GM18858 (cell line): ENCODE data around the gene LCMT1.
A peak's percentile ranks its signal among the peaks of the same experiment; 100 is the strongest.
"Not testable (repeated sequence)": the region's sequence is repeated elsewhere in the genome, so short reads cannot be mapped to it uniquely, and the experiment has no call there.

Experiments used
- ATAC-seq: cut with Tn5 transposase; IDR thresholded peaks from one replicate; pipeline ENCODE4 v1.9.1; 2021; ENCODE audit not compliant: unreplicated experiment

LCMT1 gene

DNA sequence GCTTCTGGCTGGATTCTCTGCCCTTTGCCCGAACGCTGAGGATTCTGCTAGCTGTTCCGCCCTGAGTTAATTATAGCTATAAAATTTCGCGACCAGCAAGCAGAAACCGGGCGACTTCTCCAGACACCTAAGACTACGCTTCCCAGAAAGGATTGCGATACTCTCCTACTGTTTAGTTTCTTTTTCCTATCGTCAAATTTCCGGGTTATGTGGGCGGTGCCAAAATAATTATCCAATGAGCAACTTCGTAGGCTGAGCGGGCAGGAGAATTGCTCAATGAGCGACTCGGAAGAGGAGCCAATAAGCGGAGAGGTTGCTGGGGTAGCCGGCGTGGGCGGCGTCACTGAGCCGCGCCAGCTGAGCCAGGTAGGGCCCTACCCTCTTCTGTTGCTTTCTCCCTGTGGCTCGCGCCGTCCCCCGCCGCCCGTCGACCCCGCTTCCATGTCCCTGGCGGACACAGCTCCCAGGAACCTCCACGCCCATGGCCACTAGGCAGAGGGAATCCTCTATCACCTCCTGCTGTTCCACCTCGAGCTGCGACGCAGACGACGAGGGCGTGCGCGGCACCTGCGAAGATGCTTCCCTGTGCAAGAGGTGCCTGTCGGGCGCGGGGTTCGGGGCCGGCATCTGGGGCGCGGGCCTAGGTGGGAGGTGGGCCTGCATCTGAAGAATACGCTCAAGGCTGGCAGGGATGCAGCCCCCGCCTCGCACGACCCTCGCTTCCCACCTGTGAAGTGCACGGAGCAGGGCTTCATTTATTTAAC lies at the start of gene LCMT1:
Gene LCMT1 (plus strand): TSS at position 340 of the 764 bp plus-strand sequence. CDS start 142 bp downstream, at position 482.
- ATAC-seq = peak; percentile 86

DNA sequence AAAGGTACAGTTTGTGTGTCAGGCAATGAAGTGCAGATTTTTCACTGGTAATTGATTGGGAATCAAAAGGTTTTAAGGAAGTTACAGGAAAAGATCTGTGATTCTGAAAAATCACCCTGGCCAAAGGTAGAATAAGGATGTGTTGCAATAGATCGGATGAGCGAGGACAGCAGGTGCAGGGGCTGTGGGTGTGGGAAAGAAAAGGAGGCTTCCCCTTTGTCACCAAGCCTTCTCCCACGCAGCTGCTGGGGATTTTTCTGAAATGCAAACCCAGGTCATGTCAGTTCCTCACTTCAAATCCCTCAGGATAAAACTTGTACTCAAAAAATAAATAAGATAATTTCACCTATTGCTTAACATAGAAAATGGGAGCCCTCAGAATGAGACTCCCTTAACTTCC lies 48.4 kb upstream of the LCMT1 start:
- no peak for ATAC-seq

DNA sequence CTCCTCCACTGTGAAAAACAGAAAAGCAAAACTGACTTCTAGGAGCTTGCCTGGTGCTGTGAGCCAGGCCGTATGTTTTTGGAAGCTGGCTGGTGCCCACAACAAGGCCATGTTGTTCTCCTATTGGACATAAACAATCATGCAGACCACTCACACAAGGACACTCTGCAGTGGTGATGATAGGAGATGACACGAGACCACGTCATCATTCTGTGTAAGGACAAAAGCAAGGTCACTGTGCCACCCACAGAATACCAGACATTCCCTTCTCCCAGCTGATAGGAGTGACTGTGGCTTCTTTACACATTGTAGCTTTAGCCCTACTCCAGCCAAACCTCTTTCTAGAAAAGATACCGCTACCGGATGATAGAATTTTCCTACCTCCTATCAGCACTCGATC lies 47.7 kb upstream of the LCMT1 start:
- ATAC-seq = no peak

DNA sequence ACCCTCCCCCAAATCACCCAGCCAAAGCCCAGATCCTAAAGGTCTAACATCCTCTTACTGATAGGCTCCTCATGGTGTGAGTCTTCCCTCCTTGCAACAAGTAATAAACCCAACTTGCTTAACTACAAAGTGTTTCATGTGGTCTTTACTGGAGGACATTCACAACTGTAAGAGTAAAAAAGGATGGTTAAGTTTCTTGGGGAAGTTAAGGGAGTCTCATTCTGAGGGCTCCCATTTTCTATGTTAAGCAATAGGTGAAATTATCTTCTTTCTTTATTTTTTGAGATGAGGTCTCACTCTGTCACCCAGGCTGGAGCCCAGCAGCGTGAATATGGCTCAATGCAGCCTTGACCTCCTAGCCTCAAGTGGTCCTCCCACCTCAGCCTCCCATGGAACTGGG lies 47.3 kb upstream of the LCMT1 start:
- ATAC-seq = not testable (repeated sequence)

DNA sequence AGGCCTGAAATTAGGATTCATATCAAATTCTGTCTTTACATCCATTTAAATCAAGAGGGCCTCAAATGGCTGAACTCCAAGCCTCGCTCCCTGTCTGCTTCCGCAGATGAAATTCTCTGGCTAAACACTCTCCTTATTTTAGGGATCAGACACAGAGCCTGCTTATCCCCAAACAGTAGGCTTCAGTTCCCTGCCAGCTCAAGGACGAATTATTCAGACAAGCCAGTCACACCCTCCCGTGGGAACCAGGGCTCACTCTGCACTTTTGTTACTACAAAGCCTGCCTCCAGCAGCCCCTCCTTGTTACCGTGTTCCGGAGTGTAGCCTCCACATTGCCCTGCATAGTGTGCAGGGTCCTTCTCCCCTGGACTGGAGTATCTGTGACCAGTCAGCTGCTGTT lies 46.6 kb upstream of the LCMT1 start:
- ATAC-seq = no peak

DNA sequence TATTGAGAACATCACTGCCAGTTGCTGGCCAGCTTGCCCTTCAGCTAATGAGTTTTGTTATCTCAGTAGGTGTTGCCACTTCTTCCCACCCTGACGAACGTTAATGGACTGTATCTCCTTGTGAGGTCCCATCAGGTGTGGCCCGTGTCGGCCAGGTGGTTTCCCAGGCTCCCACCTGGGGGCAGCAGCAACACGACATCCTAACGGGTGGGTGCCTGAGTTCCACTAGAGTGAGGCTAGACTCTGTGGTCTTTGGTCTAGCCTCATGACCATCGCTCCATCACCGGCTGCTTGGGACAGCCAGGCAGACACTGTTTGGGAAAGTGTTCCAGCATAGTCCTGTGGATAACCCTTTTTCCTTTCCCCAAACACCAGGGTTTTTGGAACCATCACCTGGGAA lies 45.6 kb upstream of the LCMT1 start:
- ATAC-seq = no peak

DNA sequence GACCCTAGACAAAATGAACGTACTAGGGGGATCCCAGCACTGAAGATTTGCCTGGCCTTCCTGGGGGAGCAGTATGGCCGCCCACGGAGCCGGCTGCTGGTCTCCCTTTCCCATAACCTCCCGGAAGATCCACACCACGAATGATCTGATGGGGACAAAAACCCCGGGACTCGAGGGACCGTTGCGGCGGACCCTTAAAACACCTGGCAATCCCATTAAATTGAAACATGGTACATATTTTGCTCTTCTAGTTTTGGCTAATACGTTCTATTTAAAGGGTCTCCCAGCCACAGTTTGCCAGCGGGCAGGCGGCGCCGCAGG lies 45.2 kb upstream of the LCMT1 start:
- no peak for ATAC-seq

- ATAC-seq = peak; percentile 74
These were observed 44.6 kb upstream of the LCMT1 start for GRCh38 chr16:25066747-25067631.

- no peak for ATAC-seq
These were observed 37.7 kb upstream of the LCMT1 start for GRCh38 chr16:25073854-25074253.

- ATAC-seq = no peak
These were observed 33.1 kb upstream of the LCMT1 start for GRCh38 chr16:25078386-25078978.

DNA sequence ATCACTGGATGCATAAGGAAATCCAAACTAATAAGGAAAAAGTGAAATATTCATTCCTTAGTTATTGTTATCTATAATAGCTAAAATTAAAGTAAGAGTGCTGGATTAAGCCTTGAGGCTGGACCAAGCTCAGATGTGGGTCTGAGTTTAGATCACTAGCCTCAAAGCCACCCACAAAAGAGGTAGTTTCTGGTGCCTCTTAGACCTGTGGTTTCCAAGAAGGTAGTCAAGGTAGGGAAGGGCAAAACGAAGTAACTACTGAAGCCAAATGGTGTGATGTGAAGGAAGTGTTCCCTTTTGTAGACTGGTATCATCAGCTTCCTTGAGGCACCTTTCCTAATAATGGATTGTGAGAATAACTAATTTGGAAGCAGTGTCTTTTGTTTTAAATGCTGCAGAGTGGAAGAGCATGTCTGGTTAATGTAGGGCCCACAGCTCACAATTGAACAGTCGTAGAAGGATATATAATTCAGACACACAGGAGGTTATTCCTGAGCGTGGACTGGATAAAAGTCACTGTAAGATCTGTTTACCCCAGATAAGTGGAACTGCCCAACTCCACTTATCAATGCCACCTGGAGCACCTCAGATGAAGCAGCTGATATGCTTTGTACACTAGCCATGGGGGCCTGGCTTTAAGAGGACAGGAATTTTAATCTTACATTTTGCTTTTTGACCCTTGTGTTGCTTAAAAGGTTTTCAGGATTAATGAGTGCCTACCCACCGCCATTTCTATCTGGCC lies 31.7 kb upstream of the LCMT1 start:
- ATAC-seq = no peak

DNA sequence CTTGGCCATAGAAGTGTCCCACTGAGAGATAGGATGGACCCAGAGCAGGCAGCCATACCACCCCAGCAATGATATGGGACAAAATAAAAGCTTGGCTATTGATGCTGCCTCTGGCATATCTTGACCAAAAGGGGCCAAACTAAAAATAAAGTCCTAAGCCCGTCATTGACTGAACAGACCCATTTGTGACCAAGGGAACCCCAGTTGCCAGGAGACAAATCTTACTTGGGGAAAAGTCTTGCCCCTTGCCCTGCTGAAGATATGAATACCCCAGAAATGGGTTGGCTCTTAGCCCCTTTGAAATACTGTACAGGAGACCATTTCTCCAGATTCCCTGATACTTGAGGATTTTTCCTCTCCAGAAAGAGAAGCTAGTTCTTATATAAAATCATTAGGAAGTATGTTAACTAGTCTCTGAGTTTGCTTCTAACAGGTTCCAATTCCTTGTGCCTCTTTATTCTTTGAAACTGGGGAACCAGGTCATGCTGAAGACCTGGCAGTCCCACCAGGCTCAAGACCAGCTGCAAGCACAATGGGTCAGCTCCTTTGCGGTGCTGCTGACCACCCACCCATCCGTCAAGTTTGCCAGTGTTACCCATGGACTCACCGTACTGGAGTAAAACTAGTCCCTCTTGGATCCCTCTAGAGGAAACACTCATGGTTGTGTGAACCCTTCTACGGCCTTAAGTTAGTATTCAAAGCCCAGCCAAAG lies 31.0 kb upstream of the LCMT1 start:
- ATAC-seq = no peak

DNA sequence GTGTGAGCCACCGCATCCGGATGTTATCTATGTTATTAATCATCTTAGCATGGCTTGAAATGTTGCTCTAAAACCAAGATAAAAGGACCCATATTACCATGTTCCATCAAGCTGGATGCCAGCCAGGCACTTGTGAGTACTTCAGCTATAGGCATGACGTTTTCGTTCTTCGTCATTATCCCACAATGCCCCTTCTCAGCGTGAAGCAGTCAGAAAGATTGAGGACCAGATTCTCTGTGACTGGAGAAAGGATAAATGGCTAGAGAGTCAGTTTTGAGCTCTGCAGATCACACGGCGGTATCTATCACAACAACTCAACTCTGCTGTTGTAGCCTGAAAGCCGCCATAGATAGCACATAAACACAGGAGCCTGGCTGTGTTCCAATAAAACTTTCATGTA lies 29.8 kb upstream of the LCMT1 start:
- no peak for ATAC-seq

GRCh38 chr16:25083065-25083464 lies 28.5 kb upstream of the LCMT1 start:
- no peak for ATAC-seq

- ATAC-seq = no peak
These were observed 27.8 kb upstream of the LCMT1 start for GRCh38 chr16:25083701-25084100.

DNA sequence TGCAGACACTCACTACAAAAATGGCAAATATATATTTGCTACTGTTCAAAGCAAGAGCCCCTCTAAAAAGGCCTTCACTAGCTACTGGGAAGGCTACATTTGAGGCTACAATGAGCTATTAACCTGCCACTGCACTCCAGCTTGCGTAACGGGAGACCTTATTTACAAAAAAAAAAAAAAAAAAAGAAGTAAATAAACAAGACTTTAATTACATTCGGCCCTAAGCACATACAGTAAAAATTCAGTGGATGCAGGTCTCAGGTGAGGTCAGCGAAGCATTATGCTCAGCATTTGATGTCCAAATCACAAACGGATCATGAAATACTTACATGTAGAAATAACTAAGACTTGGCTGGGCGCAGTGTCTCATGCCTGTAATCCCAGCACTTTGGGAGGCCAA lies 26.7 kb upstream of the LCMT1 start:
- no peak for ATAC-seq

DNA sequence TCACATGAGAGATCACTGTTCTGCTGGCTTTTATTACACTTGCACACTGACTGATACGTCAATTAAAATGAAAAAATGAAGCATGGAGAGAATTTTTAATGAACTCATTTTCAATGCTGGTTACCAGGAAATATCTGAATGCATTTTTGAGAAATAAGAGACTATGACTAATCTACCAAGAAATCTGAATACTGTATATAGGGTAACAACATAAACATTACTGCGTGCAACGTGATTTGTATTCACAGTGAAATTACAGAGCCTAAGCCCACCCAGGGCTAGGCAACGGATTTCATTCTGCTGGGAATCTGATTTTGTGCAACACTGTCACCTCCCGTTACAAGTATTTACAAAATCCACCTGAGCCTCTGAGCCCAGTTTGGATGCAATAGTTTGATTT lies 23.8 kb upstream of the LCMT1 start:
- ATAC-seq = no peak

DNA sequence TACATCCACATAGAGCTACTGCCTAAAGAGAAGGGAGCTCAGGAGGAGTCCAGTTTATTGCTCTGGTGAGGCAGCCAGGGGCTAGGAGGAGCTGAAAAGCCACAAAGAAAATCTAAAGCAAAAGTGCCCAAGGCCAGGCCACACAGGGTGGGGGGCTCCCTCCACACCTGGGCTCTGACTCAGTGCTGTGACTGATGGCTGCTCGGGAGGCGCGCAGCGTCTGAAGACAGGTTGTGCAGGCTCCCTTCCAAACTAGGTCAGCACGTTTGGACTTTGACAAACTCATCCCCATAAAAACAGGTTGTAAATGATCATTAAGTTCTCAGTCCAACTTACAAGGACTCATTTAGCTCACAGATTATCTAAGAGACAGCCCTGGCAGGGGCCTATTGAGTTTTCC lies 22.2 kb upstream of the LCMT1 start:
- no peak for ATAC-seq

- ATAC-seq = no peak
These were observed 19.1 kb upstream of the LCMT1 start for GRCh38 chr16:25092441-25092840.

DNA sequence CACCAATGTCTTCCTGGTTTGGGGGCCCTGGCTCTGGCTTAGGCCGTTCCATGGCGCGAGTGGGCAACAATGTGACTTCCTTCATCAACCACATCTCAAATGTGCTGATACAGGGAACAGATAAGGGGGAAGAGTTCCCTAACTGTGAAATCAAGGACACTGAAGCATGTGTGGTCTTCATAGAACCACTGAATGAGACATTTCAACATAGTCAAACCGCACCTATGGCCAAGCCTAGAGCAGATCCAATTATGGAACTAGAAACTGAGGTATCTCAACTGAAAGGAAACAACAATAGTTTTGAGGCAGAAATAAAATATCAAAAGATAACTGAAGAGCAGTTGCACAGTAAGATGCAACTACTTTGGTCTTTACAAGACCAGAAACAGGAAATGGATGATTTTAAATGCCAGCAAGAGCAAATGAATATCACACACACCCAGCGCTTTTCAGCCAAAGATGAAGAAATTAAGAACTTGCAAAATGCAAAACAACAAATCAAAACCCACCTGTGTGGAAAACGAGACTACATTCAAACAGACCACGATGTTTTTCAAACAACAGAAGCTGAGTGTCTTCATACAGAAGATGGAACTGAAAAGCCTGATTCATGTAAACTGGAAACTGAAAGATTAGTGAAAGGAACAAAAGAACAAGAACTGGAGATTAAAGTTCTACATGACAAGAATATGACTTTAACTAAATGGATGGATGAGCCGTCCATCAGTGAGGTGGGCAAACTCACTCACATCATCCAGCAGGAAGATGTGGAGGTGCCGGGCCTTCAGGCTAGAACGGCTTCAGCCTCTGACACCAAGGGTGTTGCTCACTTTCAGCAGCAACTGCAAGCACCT lies 18.1 kb upstream of the LCMT1 start:
- peak; percentile 66 for ATAC-seq
